K562 (cell line): ENCODE results near the gene APP. TPM values are rescaled to one million over a fixed set of nuclear protein-coding genes. Genes with fewer than 3 reads are reported as not detected.

Experiments used
- ATAC-seq: fragments of 200-7000 bp; cut with Tn5 transposase; 3 replicates; pipeline ENCODE4 v1.9.1; 2020; ENCODE audit warnings: moderate library complexity
- BruUV-seq: library from RNA; stranded (reverse); fragments of 400-500 nt; replicated peaks from 2 replicates; lab custom pipeline; 2021; lab: Mats Ljungman, UMichigan
- CTCF ChIA-PET: fragments of 300-600 bp; formaldehyde crosslinking; extraction: SDS; loops from one replicate; lab custom pipeline; 2021; ENCODE audit warnings: low intra/inter-chr PET ratio; lab: Yijun Ruan, JAX
- POLR2A ChIA-PET: fragments of 300-600, 350-650 bp; sonication (Branson Sonifier 250); formaldehyde crosslinking; extraction: SDS; loops from one replicate; lab custom pipeline; 2021; ENCODE audit warnings: antibody characterized with exemption, inconsistent platforms; lab: Yijun Ruan, JAX
- DNase-seq, 4 experiments: peaks; one replicate each; pipeline versions ENCODE4 v3.0.0 to v3.0.0-alpha.2; 2011 to 2018; ENCODE audit warnings: low spot score in 3 of 4, mixed read lengths in 3 of 4; ENCODE audit errors: extremely low read depth in 1 of 4
- FAIRE-seq: peaks from 2 replicates; lab custom pipeline; 2011; peaks lifted over from hg19 to GRCh38; lab: Jason Lieb, UNC
- H2AFZ ChIP-seq: 2 replicates; pipeline ENCODE4 v1.6.0; 2011; ENCODE audit warnings: low read depth, low read length, control low read depth, inconsistent platforms
- H3K27ac ChIP-seq: fragments of 200-600 bp; 3 replicates; pipeline ENCODE4 v1.8.0; 2011; ENCODE audit warnings: low read depth, mild to moderate bottlenecking, control low read depth, inconsistent platforms, low read length, moderate library complexity, mixed read lengths; ENCODE audit errors: extremely low read depth
- H3K27me3 ChIP-seq, 2 experiments: fragments of 300-600 bp in 1 of 2; 2 replicates in 1 of 2; 3 replicates in 1 of 2; pipeline versions ENCODE4 v1.6.0 to v1.8.0; 2011; ENCODE audit warnings: inconsistent platforms in 2 of 2, low read length in 2 of 2, mild to moderate bottlenecking in 1 of 2, mixed read lengths in 1 of 2, moderate library complexity in 1 of 2; ENCODE audit not compliant: control insufficient read depth in 2 of 2, insufficient read depth in 2 of 2
- H3K36me3 ChIP-seq: fragments of 300-600 bp; 3 replicates; pipeline ENCODE4 v1.8.0; 2011; ENCODE audit warnings: mild to moderate bottlenecking, low read length, inconsistent platforms; ENCODE audit not compliant: control insufficient read depth, insufficient read depth
- H3K4me1 ChIP-seq, 2 experiments: fragments of 200-600 bp in 1 of 2; replicated peaks in 1 of 2; 2 replicates in 1 of 2; 3 replicates in 1 of 2; pipeline versions ENCODE4 v1.5.1 to v1.8.0; 2011; ENCODE audit warnings: inconsistent platforms in 2 of 2, low read length in 2 of 2, mild to moderate bottlenecking in 1 of 2, mixed read lengths in 1 of 2, moderate library complexity in 1 of 2; ENCODE audit not compliant: control insufficient read depth in 2 of 2, insufficient read depth in 2 of 2
- H3K4me2 ChIP-seq: 2 replicates; pipeline ENCODE4 v1.6.1; 2011; ENCODE audit warnings: low read length, control low read depth, inconsistent platforms, mixed read lengths; ENCODE audit not compliant: insufficient read depth
- H3K4me3 ChIP-seq: fragments of 200-600 bp; sonication (generic), shearing (Covaris generic); 2 replicates; pipeline ENCODE4 v1.5.1; 2016; ENCODE audit warnings: control low read depth, inconsistent platforms
- H3K79me2 ChIP-seq: fragments of 200-600 bp; 3 replicates; pipeline ENCODE4 v1.8.0; 2011; ENCODE audit warnings: low read length, inconsistent platforms; ENCODE audit not compliant: control insufficient read depth, insufficient read depth
- H3K9ac ChIP-seq, 2 experiments: 2 replicates each; pipeline versions ENCODE4 v1.6.0 to v1.6.1; 2011; ENCODE audit warnings: low read depth in 2 of 2, low read length in 2 of 2, control low read depth in 1 of 2, inconsistent platforms in 1 of 2, mild to moderate bottlenecking in 1 of 2, mixed read lengths in 1 of 2; ENCODE audit not compliant: insufficient read depth in 1 of 2
- H3K9me1 ChIP-seq: one replicate; pipeline ENCODE4 v1.6.0; 2011; ENCODE audit warnings: inconsistent platforms, mild to moderate bottlenecking, low read length, moderate library complexity; ENCODE audit not compliant: control insufficient read depth, insufficient read depth
- H3K9me3 ChIP-seq: replicated peaks from 2 replicates; pipeline ENCODE4 v1.5.1; 2011; ENCODE audit warnings: low read depth, low read length, inconsistent platforms; ENCODE audit not compliant: control insufficient read depth, insufficient read depth
- H4K20me1 ChIP-seq: replicated peaks from 2 replicates; pipeline ENCODE4 v1.6.1; 2011; ENCODE audit warnings: low read length, inconsistent platforms, mixed read lengths; ENCODE audit not compliant: control insufficient read depth, insufficient read depth
- CBX8 ChIP-seq: fragments of 200-600 bp; sonication (generic); IDR thresholded peaks from 2 replicates; pipeline ENCODE4 v1.6.1; 2012; ENCODE audit warnings: borderline replicate concordance, mixed run types, low read depth, mild to moderate bottlenecking, moderate library complexity, mixed read lengths, low read length, control low read depth, inconsistent platforms; ENCODE audit not compliant: poor library complexity, severe bottlenecking; ENCODE audit errors: extremely low read depth
- CREB3 ChIP-seq: fragments of 450-650 bp; conservative IDR thresholded peaks from 2 replicates; pipeline ENCODE4 v1.6.1; 2016; ENCODE audit warnings: missing genetic modification characterization, low read depth, mild to moderate bottlenecking, missing compliant biosample characterization, moderate library complexity
- EP400 ChIP-seq: fragments of 450-650 bp; IDR thresholded peaks from 2 replicates; pipeline ENCODE4 v1.6.1; 2017; ENCODE audit warnings: antibody characterized with exemption, mild to moderate bottlenecking, moderate library complexity
- EZH2 ChIP-seq: IDR thresholded peaks from 2 replicates; pipeline ENCODE4 v1.6.1; 2012; ENCODE audit warnings: low read depth, mild to moderate bottlenecking, inconsistent platforms, low read length, borderline replicate concordance
- MBD1 ChIP-seq: fragments of 250-450 bp; sonication (Bioruptor Pico); IDR thresholded peaks from 2 replicates; pipeline ENCODE4 v1.8.0; 2022; ENCODE audit warnings: inconsistent platforms
- NRF1 ChIP-seq, 2 experiments: fragments of 450-650 bp; IDR thresholded peaks in 1 of 2; conservative IDR thresholded peaks in 1 of 2; 2 replicates each; pipeline ENCODE4 v1.6.1; 2014; ENCODE audit warnings: mild to moderate bottlenecking in 2 of 2
- PHTF2 ChIP-seq: fragments of 250-450 bp; sonication (Bioruptor Pico); IDR thresholded peaks from 2 replicates; pipeline ENCODE4 v1.5.0; 2021; ENCODE audit warnings: mild to moderate bottlenecking
- WGBS: fragments of 100-300 bp; shearing (Covaris generic); methylation state at CpG from one replicate; pipeline ENCODE4 v1.1.6; 2016; ENCODE audit warnings: low coverage, mixed read lengths; ENCODE audit not compliant: insufficient coverage; ENCODE audit errors: missing lambda C conversion rate; 5-methylcytosine and 5-hydroxymethylcytosine counted together
- in situ Hi-C: fragments of 300-500 bp; cut with MboI; formaldehyde crosslinking; loops from 4 replicates; pipeline ENCODE4 v1.15.0; 2018; ENCODE audit warnings: inconsistent platforms, mixed read lengths
- intact Hi-C: fragments of 100-400 bp; cut with micrococcal nuclease; formaldehyde crosslinking; loops from 2 replicates; pipeline ENCODE4 v1.14.2; 2022
- polyA plus RNA-seq, 8 experiments: library from polyadenylated mRNA; depleted of rRNA in 4 of 8; stranded (reverse) in 5 of 8; unstranded in 3 of 8; fragments of >200 nt; fragmentation: Nextera tagmentation in 2 of 8; fragmentation: Illumina TruSeq in 1 of 8; extraction: Ambion mirVana in 2 of 8; extraction: Trizol in 1 of 8; gene quantifications; 2 replicates each; pipeline versions ENCODE4 v1.2.1 to v1.2.3, GENCODE V29; 2011 to 2014; ENCODE audit warnings: inconsistent platforms in 1 of 8, missing spikeins in 1 of 8
- total RNA-seq, 7 experiments: library from RNA; depleted of rRNA in 6 of 7; stranded (reverse); fragments of >200 nt in 6 of 7; fragmentation: Illumina TruSeq in 2 of 7; extraction: Trizol in 2 of 7; gene quantifications; 2 replicates each; pipeline versions ENCODE4 v1.2.1 to v1.2.3, GENCODE V29; 2011 to 2021; ENCODE audit warnings: low replicate concordance in 1 of 7
- TF ChIP-seq, protein P1 (sequence below): fragments of 450-650 bp; IDR thresholded peaks from 2 replicates; pipeline ENCODE4 v1.6.1; 2016; ENCODE audit warnings: low read depth
- TF ChIP-seq, protein P2 (sequence below): fragments of 250-450 bp; sonication (Bioruptor Pico); IDR thresholded peaks from 2 replicates; pipeline ENCODE4 v1.5.1; 2021; ENCODE audit warnings: mild to moderate bottlenecking

The APP gene
- total and polyA plus RNA-seq, 9 of the 15 experiments (the other 6 are each of a cell fraction or from before 2014, with no cell fraction given): 0.01 to 1.5 (median 0.16) TPM; not detected in 5

DNA sequence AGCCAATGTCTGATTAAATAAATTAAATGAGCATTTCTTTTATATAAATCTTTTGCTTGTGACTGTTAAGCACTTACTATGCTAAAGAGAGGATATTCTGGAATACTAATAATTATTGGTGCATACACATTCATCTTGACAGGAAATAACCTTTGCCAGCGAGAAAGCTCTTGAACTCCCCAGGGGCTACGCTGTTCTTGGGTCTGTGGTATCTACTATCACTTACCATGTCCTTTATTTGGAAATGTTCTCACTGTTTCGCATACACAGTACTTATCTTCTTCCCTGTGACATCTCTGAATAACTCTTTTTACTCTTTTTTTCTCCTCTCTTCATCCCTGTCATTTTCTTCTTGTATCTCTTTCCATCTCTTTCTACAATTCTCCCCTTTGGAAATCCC lies 257.1 kb downstream of the APP start:
- in situ Hi-C loops: no loop called here
- no peak overlapping the region for H2AFZ ChIP-seq
- no peaks in the 10 kb centered on the region for H3K79me2 ChIP-seq
- CTCF ChIA-PET: interaction anchor here (0.7 kb wide), 1 partner anchor 1347 kb away, joined by 3 read pairs; no protein-coding TSS in a partner anchor
- H3K27me3 ChIP-seq: peaks cover 0 to 6% of the 10 kb centered on the region in 2 experiments; a peak in 1 of 5 replicates
- intact Hi-C loops: no loop called here
- H3K4me3 ChIP-seq: no peak overlapping the region
- ATAC-seq (no peak), FAIRE-seq (no peak), DNase-seq (no peak)
- H3K4me1 ChIP-seq: no peaks in the 10 kb centered on the region
- H3K27ac ChIP-seq: no peak overlapping the region
- no peak overlapping the region for H3K4me2 ChIP-seq
- H3K9ac ChIP-seq: no peak overlapping the region
- POLR2A ChIA-PET: no interaction called here
- no peaks in the 10 kb centered on the region for H4K20me1 ChIP-seq
- H3K9me1 ChIP-seq: no peaks in the 10 kb centered on the region
- no TSS peak for BruUV-seq
- H3K9me3 ChIP-seq: no peaks in the 10 kb centered on the region
- 1% methylated on average over 3 of the region's 3 CpGs for WGBS
- H3K36me3 ChIP-seq: no peaks in the 10 kb centered on the region
- TF ChIP-seq EP400: no peak
- no peak for TF ChIP-seq NRF1 (conservative IDR thresholded peaks at IDR 0.05 in 1 of 2, IDR thresholded peaks at IDR 0.05 in 1 of 2)
- TF ChIP-seq, protein P1, sequence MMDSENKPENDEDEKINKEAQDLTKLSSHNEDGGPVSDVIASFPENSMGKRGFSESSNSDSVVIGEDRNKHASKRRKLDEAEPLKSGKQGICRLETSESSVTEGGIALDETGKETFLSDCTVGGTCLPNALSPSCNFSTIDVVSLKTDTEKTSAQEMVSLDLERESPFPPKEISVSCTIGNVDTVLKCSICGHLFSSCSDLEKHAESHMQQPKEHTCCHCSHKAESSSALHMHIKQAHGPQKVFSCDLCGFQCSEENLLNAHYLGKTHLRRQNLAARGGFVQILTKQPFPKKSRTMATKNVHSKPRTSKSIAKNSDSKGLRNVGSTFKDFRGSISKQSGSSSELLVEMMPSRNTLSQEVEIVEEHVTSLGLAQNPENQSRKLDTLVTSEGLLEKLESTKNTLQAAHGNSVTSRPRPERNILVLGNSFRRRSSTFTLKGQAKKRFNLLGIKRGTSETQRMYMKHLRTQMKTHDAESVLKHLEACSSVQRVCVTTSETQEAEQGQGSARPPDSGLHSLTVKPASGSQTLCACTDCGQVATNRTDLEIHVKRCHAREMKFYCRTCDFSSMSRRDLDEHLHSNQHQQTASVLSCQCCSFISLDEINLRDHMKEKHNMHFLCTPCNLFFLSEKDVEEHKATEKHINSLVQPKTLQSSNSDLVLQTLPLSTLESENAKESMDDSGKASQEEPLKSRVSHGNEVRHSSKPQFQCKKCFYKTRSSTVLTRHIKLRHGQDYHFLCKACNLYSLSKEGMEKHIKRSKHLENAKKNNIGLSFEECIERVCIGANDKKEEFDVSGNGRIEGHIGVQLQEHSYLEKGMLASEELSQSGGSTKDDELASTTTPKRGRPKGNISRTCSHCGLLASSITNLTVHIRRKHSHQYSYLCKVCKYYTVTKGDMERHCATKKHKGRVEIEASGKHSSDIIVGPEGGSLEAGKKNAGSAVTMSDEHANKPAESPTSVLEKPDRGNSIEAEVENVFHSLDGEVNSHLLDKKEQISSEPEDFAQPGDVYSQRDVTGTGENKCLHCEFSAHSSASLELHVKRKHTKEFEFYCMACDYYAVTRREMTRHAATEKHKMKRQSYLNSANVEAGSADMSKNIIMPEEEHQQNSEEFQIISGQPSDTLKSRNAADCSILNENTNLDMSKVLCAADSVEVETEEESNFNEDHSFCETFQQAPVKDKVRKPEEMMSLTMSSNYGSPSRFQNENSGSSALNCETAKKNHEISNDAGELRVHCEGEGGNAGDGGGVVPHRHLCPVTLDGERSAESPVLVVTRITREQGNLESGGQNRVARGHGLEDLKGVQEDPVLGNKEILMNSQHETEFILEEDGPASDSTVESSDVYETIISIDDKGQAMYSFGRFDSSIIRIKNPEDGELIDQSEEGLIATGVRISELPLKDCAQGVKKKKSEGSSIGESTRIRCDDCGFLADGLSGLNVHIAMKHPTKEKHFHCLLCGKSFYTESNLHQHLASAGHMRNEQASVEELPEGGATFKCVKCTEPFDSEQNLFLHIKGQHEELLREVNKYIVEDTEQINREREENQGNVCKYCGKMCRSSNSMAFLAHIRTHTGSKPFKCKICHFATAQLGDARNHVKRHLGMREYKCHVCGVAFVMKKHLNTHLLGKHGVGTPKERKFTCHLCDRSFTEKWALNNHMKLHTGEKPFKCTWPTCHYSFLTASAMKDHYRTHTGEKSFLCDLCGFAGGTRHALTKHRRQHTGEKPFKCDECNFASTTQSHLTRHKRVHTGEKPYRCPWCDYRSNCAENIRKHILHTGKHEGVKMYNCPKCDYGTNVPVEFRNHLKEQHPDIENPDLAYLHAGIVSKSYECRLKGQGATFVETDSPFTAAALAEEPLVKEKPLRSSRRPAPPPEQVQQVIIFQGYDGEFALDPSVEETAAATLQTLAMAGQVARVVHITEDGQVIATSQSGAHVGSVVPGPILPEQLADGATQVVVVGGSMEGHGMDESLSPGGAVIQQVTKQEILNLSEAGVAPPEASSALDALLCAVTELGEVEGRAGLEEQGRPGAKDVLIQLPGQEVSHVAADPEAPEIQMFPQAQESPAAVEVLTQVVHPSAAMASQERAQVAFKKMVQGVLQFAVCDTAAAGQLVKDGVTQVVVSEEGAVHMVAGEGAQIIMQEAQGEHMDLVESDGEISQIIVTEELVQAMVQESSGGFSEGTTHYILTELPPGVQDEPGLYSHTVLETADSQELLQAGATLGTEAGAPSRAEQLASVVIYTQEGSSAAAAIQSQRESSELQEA: no peak
- no peak for TF ChIP-seq CBX8
- no peak for TF ChIP-seq CREB3 (tag)
- TF ChIP-seq, protein P2, sequence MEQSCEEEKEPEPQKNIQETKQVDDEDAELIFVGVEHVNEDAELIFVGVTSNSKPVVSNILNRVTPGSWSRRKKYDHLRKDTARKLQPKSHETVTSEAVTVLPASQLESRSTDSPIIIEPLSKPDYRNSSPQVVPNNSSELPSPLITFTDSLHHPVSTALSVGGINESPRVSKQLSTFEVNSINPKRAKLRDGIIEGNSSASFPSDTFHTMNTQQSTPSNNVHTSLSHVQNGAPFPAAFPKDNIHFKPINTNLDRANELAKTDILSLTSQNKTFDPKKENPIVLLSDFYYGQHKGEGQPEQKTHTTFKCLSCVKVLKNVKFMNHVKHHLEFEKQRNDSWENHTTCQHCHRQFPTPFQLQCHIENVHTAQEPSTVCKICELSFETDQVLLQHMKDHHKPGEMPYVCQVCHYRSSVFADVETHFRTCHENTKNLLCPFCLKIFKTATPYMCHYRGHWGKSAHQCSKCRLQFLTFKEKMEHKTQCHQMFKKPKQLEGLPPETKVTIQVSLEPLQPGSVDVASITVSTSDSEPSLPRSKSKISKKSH (CRISPR knock-in tag): no peak
- TF ChIP-seq EZH2: no peak
- TF ChIP-seq PHTF2 (CRISPR knock-in tag): no peak
- no peak for TF ChIP-seq MBD1 (CRISPR knock-in tag)
